GM21447 (cell line): ENCODE data around the gene SPACA9.

ENCODE experiments used
- ATAC-seq: cut with Tn5 transposase; IDR thresholded peaks from one replicate; pipeline ENCODE4 v1.9.1; 2021; ENCODE audit not compliant: unreplicated experiment

Gene SPACA9

DNA sequence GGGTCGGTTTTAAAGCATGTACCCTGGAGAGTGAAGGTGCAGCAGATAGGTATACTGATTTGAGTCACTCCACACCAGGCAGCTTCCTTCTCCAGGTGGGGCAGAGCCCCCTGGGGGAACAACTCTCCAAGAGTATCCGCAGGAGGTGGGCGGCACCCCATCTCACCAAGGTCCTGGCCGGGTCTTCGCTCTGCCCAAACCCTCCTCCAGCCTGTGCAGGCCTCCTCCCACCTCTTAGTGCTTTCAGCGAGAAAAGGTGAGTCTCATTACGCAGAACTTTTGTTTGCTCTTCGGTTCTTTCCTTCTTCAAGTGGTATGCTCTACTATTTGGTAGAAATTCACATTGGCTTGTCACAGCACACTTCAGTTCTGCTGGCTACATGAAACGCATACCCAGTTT is 13.7 kb downstream of the SPACA9 start:
- no peak for ATAC-seq

DNA sequence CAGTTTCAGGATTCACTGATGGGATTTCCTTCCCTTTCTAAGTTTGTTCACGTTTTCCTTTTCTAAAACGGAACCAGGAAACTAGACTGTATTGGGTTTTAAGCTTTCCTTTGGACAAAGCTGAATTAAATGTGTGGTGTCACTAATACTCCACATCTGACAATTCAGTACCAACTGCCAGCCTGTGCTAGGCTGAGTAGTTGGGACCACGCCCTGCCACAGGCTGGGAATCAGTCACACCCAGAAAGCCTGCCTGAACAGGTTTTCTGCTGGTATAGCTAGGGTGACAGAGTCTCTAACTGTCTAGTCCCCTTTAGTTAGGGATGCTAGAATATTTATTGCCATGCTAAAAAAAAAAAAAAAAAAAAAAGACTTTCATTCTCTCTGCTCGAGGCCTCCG is 15.6 kb downstream of the SPACA9 start:
- ATAC-seq, result no peak

DNA sequence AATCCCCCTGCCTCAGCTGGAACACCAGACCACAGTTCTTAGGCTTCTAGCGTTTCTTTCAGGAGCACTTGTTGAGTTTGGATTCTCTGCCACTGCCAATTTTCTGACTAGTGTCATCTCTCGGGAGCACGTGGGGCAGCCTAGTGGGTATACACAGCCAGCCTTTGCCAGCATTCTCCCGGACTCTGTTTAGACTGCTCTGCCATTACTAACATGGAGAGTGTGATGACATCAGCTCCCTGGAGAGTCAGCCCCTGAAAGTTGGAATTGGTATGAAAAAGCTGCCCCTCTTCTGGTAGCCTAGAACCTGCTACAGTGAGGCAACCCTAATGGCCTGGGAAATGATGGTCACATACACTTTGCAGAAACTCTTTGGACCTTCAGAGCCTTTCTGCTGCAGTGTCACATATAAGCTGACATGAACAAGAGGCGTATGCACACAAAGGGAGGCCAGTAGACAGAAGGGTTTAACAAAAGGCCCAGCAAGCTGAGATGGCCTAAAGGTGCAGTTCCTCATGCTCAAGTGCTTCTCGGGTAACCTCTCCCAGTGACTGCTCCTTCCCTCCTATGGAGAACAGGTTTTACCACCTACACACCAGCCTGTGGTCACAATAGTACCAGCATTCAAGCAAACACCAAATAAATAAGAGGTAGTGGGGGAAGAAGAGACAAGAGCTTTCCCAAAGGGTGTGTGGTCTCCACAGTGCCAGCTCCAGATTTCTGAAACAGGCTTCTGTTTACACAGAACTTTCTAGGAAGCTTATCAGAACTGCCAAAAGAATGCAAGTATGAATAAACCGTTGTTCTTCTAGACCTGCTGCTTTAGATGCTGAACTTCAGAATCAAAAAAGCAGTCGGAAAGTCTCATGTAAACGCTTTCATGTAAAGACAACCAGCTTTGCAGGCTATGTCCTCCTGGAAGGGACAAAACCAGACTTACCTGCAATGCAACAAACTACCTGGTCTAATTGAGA is 16.5 kb downstream of the SPACA9 start:
- ATAC-seq, result no peak

DNA sequence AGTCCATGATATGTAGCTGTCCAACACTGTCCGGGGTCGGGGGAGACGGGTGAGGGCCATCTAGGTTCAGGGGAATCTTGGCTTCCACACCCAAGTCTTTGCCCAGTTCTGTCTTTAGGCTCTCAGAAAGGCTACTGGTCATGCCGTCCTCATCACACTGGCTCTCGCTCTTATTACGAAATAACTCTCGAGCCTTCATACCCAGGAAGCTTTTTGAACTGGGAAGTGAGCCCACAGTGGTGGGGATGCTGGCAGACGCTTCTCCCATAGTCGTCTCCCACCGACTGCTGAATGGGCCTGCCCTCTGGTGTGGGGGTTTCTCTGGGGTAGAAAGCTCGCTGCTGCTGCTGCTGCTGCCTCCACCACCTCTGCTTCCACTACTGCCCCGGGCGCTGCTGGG is 17.6 kb downstream of the SPACA9 start:
- ATAC-seq, result no peak

DNA sequence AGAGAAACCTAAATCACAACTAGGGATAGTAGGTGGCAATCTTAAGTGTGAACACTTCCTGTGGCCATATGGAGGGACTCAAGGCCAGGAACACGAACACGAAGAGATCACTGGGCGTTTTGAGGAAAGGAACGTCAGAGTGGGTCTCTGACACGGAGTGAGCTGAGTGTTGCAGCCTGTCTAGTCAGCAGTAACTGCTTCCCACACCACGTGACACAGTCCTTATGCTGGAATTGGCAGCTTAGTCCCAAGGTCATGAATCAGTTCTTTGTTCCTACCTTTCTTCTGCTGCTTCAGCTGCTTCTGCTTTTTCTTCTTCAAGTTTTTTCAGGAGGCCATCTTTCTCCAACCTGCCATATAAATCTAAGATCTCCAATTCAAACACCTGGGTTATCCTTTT is 18.2 kb downstream of the SPACA9 start:
- no peak for ATAC-seq

DNA sequence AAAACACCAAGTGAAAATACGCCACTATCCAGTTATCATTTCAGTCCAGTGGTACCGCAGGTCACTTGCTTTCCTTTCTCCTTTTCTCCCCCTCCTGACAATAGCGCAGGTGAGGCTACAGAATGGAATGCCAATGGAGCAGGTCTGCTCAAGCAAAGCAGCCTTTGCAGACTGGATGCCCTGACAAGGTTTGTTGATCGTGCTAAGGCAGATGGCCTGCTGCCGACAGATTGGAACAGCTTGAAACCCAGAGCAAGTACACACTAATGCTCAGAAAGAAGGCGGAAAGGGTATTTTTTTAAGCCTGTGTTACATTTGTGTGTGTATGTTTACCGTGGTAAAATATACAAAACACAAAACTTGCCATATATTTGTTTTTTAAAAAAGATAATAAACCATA is 19.4 kb downstream of the SPACA9 start:
- no peak for ATAC-seq

DNA sequence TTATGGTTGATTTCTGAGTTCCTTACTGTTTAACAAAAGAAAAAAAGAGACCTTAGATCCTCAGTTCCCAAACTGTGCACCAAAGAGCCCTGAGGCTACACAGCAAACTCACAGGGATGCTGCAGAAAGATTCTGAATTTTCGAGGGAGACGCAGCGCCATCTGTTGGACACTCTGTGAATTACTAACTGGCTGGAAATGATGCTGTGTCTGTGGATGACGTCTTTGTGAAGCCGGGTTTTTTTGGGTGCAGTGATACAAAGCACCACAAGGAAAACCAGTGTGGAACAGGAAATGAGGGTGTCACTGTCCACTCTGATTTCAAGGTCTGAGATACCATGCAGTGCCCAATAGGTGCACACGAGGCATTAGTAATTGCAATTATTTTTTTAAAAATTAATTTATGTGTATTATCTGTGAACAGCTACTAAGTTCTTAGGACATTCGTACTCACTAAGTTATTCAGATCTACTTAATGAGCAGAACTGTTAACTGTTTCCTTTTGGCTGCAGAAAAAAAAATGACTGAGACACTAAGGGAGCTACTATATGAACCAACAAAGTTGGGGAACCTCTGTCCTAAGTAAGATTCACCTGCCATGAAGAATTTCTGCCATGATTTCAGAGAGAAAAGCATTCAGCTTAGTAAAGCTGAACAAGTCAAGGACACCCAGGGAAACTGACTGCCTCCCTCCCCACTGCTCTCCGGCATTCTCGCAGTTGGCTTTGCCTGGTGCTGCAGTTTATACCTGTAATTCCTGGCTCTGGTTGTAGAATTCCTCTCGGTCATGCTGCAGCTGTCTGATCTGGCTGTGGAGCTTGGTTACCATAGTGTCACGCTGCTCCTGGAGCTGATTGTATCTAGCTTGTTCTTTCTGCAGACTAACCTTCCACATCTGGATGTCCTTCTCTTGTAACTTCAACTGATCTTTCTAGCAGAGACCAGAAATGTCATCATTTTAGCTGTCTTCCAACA is 23.4 kb downstream of the SPACA9 start:
- no peak for ATAC-seq

DNA sequence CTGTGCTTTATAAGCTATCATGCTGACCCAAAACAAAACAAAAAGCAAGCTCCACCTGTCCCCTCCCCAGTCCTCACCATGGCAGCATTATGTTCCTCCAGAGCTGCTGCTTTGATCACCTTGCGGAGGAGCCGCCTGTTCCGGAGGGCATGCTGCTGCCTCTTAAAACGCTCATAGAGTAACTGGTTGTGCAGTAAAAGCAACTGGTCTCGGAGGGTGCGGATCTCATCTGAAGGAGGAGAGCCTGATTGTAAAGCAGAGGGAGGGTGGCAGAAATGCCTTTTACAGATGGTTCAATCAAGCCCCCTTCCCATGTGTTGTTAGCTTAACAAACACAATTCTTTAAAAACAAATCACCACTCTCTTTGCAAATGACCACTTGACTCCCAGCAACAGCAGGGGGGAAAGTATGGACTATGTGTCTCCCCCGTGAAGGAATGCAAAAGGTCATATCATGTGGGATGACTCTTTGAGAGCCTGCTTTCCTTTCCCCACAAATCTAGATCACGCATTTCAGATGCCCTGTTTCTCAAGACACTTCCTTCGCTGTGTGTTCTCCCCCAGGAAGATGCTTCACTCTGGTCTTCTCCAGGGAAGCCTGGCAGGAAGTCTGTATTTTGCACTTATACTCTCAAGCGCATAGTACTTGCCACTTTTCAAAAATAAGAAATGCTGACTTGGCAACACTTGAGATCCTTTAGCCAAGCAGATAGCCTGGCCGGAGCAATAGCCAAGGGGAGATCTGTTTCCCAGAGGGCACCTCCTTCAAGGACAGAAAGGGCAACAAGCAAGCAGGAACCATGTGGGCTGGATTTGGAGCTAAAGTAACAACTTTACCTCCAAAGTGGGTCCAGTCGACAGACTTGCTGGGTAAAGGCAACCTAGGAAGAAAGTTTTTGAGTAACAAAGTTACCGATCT is 25.1 kb downstream of the SPACA9 start:
- ATAC-seq, result no peak

DNA sequence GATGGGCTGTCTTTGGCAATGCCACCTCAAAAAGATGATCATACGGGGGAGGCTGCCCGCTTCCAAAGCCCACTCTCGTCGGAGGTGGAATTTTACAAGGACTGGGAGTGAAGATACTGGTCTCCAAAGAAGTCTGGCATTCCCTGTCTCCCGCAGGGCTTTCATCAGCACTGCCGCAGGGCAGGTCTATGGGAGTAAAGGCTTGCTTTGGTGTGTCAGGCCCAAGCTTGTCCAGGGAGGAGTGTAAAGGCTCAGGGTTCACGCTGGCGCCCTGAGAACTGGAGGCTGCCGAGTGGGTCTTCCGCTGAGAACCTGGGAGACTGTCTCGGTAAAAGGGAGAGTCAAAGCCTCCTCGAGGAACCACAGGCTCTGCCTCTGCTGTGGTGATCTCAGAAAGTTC is 27.0 kb downstream of the SPACA9 start:
- ATAC-seq, result no peak

DNA sequence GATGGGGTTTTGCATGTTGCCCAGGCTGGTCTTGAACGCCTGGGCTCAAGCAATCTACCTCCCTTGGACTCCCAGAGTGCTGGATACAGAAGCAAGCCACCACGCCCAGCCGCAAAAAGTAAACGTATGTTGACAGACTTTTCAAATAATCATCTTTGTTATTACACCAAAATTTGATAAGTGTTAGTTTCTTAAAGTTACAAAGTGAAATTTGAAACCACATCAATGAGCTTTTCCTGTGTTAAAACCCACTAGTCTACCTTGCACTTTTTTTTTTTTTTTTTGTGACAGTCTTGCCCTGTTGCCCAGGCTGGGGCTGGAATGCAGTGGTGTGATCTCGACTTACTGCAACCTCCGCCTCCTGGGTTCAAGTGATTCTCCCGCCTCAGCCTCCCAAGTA is 29.9 kb downstream of the SPACA9 start:
- ATAC-seq, result no peak

DNA sequence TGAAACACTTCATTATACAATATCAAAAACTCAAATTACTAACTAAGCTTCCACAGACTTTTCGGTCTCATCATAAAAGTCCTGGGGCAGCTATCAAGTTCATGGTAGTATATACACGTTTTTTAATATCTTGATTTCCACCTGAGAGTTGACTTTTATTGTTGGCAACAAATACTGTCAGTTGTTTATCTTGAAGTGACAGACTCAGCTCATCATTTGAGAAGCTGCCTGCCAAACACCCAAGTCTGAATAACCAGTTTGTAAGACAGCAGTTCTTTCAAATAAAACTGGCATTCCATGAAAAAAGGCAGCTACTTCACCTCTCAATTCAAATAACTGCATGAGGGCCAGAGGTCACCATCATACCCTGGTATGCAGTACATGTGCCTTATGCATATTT is 30.6 kb downstream of the SPACA9 start:
- ATAC-seq, result no peak

DNA sequence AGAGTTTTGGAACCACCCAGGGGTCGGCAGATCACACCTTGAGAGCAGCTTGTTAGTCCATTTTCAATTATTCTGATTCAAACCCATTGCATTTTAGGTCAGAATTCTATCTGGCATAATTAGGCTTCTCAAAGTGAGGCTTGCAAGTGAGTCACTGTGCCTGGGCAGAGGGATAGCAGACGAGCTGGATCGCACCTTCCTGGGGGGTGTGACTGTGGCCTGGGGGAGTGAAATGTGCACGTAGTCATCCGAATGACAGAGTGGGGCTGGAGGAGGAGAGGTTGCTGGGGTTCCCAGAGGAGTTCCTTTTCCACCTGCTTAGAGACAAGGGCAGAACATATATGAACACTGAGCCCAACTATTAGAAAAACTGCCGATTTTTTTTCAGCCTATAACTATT is 31.7 kb downstream of the SPACA9 start:
- no peak for ATAC-seq

DNA sequence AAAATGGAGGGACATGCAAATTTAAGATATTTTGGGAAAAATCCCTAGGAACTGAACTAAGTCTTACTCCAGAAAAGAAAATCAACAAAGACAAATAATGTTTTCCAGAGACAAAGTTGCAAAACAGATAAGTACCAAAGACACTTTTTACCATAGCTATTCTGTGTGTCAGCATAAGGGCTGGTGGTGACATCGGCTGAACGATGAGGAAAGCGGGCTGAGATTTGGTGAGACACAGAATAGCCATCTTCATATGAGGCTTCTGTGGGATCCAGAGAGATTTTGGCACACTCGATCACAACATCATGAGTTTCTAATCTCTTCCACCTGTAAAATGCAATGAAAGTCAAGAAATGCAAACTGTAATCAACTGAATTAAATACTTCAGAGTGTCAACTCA is 33.4 kb downstream of the SPACA9 start:
- no peak for ATAC-seq

DNA sequence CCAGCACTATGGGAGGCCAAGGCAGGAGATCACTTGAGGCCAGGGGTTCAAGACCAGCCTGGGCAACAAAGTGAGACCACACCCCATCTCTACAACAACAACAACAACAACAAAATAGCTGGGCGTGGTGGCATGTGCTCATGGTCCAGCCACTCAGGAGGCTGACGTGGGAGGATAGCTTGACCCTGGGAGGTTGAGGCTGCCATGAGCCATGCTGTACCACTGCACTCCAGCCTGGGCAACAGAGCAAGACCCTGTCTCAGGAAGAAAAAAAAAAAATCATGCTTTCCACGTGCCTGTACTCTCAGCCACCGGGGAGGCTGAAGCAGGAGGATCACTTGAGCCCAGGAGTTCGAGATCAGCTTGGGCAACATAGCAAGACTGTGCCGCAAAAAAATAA is 36.2 kb downstream of the SPACA9 start:
- ATAC-seq, result no peak

DNA sequence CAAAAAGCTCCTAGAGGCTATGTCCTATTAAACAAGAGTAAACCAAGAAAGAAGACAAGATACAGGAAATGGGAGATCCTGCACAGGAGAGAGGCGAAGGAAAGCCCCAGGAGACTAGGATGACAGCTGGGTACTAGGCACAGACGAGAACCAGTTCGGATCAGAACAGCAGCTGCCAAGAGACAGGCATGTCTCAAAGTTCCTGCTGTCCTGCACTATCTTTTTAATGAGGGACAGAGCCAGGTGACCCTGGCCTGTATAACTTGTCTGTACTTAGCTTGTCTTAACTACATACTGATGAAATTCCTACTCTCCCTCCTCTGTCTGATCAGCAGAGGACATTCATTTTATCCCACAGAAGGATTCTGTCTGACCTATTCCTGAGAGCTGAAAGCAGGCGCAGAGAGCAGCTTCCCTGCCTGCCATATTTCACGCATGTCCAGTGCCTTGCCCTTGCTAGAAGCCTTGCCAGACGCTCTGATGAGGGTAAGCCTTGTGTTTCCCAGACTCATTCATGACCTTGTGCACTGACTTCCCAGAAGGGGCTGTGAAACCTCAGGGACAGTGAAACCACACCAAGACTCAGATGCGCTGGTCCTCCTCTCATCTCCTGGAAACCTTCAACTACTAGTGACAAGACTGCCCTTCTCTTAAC is 41.0 kb downstream of the SPACA9 start:
- no peak for ATAC-seq

DNA sequence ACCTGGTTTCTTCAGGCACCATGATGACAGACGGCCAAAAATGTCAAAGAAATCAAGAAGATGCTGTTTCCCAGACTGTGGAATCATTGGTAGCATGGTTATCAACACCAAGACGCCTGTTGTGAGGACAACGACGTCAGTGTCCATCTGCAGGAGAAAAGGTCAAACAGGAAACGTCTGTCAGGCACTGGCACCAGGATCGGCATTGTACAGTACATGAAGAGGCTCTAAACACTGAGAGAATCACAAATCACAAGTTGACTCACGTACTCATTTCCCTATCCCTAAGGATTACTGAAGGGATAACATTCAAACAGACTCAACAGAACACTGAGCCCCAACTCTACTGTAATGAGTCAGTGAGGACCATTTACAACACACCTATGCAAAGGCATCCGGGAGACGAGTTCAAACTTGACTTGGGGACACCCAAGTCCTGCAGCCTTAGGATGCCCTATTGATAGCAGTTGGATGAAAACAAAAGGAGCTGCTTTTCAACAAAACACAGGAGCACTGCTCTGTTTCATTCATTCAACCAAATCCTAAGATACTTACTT is 44.7 kb downstream of the SPACA9 start:
- no peak for ATAC-seq

DNA sequence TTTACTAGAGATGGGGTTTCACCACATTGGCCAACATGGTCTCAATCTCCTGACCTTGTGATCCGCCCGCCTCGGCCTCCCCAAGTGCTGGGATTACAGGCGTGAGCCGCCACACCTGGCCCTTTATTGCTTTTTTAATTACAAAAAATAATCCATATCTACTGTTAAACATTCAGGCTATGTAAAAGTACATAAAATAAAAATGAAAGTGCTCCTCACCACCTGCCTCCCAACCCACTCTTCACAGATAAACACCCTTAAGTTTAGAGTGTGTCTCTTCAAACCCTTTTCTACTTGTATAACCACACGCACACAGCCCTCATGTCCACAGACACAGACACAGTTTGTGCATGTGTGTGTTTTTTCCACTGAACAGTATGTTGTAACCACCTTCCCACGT is 49.0 kb downstream of the SPACA9 start:
- no peak for ATAC-seq

DNA sequence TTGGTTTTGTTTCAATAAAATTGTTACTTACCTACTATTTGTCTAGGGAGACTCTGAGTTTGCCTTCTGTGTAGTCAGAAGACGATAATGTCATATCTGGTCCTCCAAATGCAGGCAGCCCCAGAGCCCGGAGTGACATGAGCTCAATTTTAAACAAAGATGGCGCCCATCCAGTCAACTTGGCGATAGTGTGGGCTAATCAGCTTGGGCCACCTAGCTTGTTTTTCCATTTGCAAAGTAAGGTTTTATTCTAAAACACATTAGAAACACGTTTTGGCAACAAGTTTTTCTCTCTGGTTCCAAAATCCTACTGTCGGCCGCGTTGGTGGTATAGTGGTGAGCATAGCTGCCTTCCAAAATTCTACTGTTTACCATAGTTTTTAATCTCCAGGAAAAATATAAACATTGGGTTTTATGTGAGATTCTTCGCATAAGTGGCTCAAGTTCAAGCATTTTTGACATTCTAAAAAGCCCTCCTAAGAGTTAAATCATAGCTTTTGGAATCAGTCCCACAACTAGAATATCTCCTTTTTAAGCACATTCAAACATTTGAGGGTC is 52.6 kb downstream of the SPACA9 start:
- no peak for ATAC-seq

DNA sequence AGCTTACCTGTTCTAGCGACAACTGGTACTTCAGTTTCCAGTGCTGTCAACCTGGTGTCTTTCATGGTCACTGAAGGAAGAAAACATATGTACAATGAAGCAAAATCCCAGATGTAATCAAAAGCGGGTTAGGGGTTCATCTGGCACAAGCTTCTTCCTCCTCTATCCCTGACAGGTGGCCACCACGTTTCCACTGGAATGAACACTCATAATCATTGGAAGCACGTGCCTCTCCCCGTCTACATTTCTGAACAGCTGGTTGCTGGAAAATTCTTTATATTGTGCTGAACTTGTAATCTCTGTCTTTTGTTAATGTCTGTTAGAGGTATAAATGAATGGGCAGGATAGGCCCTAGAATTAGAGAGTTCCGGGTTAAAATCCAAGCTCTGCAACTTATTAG is 56.3 kb downstream of the SPACA9 start:
- no peak for ATAC-seq

DNA sequence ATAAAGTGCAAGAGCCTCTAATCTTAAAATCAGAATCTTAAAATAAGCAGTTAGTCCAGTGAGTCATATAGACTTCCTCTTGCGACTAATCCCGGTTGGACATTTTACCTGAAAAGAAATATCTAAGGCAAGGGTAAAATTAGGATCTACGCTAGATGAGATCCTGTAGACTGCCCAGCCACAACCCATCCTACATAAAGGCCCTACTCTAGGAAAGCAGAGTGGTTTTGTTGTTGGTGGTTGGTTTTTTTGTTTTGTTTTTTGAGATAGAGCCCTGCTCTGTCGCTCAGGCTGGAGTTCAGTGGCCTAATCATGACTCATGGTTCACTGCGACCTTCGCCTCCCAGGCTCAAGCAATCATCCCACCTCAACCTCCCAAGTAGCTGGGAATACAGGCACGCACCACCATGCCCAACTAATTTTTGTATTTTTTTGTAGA is 58.8 kb downstream of the SPACA9 start:
- no peak for ATAC-seq
